ENCODE results near the gene GET4.
A peak's percentile ranks its signal among the peaks of the same experiment; 100 is the strongest.

GET4 gene, protein sequence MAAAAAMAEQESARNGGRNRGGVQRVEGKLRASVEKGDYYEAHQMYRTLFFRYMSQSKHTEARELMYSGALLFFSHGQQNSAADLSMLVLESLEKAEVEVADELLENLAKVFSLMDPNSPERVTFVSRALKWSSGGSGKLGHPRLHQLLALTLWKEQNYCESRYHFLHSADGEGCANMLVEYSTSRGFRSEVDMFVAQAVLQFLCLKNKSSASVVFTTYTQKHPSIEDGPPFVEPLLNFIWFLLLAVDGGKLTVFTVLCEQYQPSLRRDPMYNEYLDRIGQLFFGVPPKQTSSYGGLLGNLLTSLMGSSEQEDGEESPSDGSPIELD

GRCh38 chr7:876077-876971 lies at the start of gene GET4:
GET4 (plus strand) TSS chr7:876554; CDS start chr7:876646, 92 bp downstream.
- peak within 1 kb of the TSS; percentile 86 for H3K27ac ChIP-seq
- peak; percentile 71 for TF ChIP-seq ZFX (IDR thresholded peaks at IDR 0.05)
- TF ChIP-seq, protein P1, sequence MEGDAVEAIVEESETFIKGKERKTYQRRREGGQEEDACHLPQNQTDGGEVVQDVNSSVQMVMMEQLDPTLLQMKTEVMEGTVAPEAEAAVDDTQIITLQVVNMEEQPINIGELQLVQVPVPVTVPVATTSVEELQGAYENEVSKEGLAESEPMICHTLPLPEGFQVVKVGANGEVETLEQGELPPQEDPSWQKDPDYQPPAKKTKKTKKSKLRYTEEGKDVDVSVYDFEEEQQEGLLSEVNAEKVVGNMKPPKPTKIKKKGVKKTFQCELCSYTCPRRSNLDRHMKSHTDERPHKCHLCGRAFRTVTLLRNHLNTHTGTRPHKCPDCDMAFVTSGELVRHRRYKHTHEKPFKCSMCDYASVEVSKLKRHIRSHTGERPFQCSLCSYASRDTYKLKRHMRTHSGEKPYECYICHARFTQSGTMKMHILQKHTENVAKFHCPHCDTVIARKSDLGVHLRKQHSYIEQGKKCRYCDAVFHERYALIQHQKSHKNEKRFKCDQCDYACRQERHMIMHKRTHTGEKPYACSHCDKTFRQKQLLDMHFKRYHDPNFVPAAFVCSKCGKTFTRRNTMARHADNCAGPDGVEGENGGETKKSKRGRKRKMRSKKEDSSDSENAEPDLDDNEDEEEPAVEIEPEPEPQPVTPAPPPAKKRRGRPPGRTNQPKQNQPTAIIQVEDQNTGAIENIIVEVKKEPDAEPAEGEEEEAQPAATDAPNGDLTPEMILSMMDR (conservative IDR thresholded peaks at IDR 0.05) = no peak; the same call in 1 of the 2 replicates

DNA sequence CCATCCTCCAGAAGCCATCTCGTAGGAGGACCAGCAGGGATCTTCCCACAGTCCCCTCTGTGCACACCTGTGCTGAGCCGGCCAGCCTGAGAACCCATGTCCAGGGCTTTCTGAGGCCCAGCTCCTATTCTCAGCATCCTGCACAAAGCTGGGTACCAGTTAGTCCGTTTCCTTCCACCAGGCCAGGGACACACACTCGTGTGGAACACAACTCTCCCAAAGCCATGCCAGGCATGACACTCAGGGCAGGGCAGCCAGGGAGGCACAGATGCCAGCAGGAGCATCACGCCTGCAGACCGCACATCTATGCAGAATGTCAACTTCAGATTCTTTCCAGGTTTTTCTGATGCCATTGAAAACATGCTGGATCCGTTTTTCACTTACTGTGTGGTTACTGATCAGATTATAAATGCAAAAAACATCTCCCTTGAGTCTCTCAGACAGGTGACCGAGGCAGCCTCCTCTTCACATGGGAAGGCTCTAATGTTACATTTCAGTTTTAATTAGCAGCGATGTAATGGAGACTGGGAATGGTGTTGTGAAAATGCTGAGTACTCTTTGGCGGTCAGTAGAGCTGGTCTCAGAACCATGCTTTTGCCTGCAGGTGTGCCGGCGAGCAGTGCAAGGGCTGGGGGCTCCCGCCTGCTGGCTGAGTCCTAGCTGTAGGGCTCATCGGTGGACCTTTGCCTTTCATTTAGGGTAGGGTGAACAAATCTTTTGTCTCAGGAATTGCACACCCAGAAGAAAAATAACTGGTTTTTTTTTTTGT lies 47.4 kb upstream of the GET4 start:
- no peak overlapping the region for H3K27ac ChIP-seq

DNA sequence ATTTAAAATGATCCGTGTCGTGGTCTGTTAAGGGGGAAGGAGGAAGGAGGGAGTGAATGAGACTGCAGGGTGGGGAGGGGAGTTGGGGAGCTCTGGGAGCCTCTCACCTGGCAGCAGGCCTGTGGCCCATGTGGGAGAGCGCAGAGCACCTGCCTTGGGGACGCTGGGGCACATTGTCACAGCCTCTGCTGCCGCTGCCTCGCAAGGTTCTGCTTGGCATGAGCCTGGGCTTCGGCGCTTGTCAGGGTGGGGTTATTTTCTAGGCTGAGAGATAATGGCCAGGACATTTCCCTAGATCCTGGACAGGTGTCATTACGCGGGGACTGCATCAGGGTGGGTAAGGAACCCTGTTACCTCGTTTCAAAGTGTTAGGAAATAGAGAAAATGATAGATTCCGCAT lies 46.3 kb upstream of the GET4 start:
- H3K27ac ChIP-seq = no peak overlapping the region
- TF ChIP-seq, protein P1 (conservative IDR thresholded peaks at IDR 0.05) = no peak
- TF ChIP-seq ZFX (IDR thresholded peaks at IDR 0.05) = no peak

More for the DNA sequence above, 47.4 kb upstream of the GET4 start:
- no peak for TF ChIP-seq ZFX (IDR thresholded peaks at IDR 0.05)
- TF ChIP-seq, protein P1 (conservative IDR thresholded peaks at IDR 0.05) = no peak

DNA sequence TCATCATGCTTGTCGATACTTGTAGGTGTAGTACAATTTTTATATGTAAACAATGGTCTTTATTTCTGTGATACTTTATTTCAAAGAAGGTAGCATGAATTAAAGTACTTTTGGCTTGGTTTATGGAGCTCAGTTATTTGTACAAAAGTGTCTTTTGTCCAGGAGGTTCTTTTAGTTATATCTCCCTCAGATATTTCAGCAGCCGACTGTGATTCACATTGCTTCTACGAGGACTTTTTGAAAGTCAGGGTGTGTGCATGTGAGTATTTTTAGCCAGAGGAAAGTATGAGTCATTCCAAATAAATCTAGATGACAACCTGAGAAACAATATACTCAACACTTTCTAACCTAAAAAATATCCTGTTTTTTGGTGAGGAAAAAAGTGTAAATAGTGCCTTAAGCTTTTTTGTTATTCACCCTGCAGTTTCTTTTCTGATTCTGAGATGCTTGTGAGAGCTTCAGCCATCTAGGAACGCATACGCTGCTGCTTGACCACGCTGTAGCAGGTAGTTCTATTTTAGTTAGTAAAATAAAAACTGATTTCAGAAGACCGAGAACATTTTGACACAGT lies 44.7 kb upstream of the GET4 start:
- TF ChIP-seq ZFX (IDR thresholded peaks at IDR 0.05) = no peak
- TF ChIP-seq, protein P1 (conservative IDR thresholded peaks at IDR 0.05) = no peak
- H3K27ac ChIP-seq = no peak overlapping the region

GRCh38 chr7:832167-832967 lies 44.0 kb upstream of the GET4 start, which contains the start of gene SUN1:
SUN1 (plus strand) TSS chr7:832476; CDS start chr7:832525, 49 bp downstream.
- TF ChIP-seq ZFX (IDR thresholded peaks at IDR 0.05) = no peak
- TF ChIP-seq, protein P1 (conservative IDR thresholded peaks at IDR 0.05) = no peak
- H3K27ac ChIP-seq = no peak within 1 kb of the TSS

DNA sequence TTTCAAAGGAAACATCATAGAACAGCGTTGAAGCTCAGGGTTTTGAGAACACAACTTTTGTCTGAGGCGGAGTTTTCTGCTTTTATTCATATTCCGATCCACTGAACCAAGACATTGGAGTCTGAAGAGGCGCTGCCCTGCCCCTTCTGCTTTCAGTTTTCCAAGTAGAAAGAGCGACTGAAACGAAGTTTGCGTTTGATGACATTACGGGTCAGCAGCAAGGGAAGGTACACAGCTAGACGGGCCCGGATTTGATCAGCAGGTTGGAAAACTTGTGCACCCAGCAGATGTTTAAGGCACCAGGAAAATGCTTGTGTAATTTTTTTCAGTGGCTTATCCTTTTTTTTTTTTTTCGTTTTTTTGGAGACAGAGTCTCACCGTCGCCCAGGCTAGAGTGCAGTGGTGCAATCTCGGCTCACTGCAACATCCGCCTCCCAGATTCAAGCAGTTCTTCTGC lies 43.4 kb upstream of the GET4 start:
- no peak overlapping the region for H3K27ac ChIP-seq
- no peak for TF ChIP-seq ZFX (IDR thresholded peaks at IDR 0.05)
- TF ChIP-seq, protein P1 (conservative IDR thresholded peaks at IDR 0.05) = no peak

All from C4-2B (cell line).